Mesenchymal stem cell (in vitro differentiated cells and primary cell): ENCODE measurements around the gene GNG2.

ENCODE experiments used
- DNase-seq: peaks from one replicate; pipeline ENCODE4 v3.0.0-alpha.2; 2013
- H2AFZ ChIP-seq: one replicate; pipeline ENCODE4 v1.6.1; 2013; ENCODE audit warnings: low read depth, mild to moderate bottlenecking, control low read depth, inconsistent platforms, low read length, moderate library complexity
- H2AK5ac ChIP-seq: 2 replicates; pipeline ENCODE4 v1.6.1; 2013; ENCODE audit warnings: low read length, moderate library complexity, mild to moderate bottlenecking, inconsistent platforms; ENCODE audit not compliant: severe bottlenecking
- H2BK120ac ChIP-seq: one replicate; pipeline ENCODE4 v1.6.1; 2013; ENCODE audit warnings: low read depth, mild to moderate bottlenecking, inconsistent platforms, low read length, moderate library complexity
- H2BK12ac ChIP-seq, 2 experiments: one replicate each; pipeline ENCODE4 v1.6.1; 2013; ENCODE audit warnings: inconsistent platforms in 2 of 2, low read length in 2 of 2, mild to moderate bottlenecking in 2 of 2, moderate library complexity in 2 of 2, control low read depth in 1 of 2
- H2BK15ac ChIP-seq: one replicate; pipeline ENCODE4 v1.6.1; 2013; ENCODE audit warnings: mild to moderate bottlenecking, low read depth, inconsistent platforms; ENCODE audit not compliant: poor library complexity, severe bottlenecking
- H2BK5ac ChIP-seq: 2 replicates; pipeline ENCODE4 v1.6.1; 2013; ENCODE audit warnings: low read depth, mild to moderate bottlenecking, low read length, control low read depth, inconsistent platforms; ENCODE audit not compliant: poor library complexity, severe bottlenecking
- H3K14ac ChIP-seq, 2 experiments: one replicate each; pipeline ENCODE4 v1.6.1; 2013; ENCODE audit warnings: inconsistent platforms in 2 of 2, low read length in 2 of 2, control low read depth in 1 of 2, mild to moderate bottlenecking in 1 of 2, moderate library complexity in 1 of 2
- H3K18ac ChIP-seq, 2 experiments: one replicate each; pipeline ENCODE4 v1.6.1; 2013; ENCODE audit warnings: inconsistent platforms in 2 of 2, low read length in 2 of 2, control low read depth in 1 of 2, low read depth in 1 of 2, mild to moderate bottlenecking in 1 of 2
- H3K23ac ChIP-seq, 2 experiments: one replicate each; pipeline ENCODE4 v1.6.1; 2013; ENCODE audit warnings: inconsistent platforms in 2 of 2, low read length in 2 of 2, mild to moderate bottlenecking in 2 of 2, moderate library complexity in 2 of 2, control low read depth in 1 of 2
- H3K27ac ChIP-seq: 2 replicates; pipeline ENCODE4 v1.5.1; 2013; ENCODE audit warnings: mild to moderate bottlenecking, moderate library complexity, low read length, control low read depth, inconsistent platforms; ENCODE audit not compliant: poor library complexity, severe bottlenecking
- H3K27me3 ChIP-seq, 2 experiments: 2 replicates each; pipeline versions ENCODE4 v1.6.1 to v1.7.0; 2013; ENCODE audit warnings: low read length in 2 of 2, mild to moderate bottlenecking in 2 of 2, moderate library complexity in 2 of 2, control low read depth in 1 of 2, inconsistent platforms in 1 of 2; ENCODE audit not compliant: control insufficient read depth in 1 of 2, insufficient read depth in 1 of 2
- H3K36me3 ChIP-seq, 2 experiments: 2 replicates each; pipeline versions ENCODE4 v1.6.1 to v1.7.0; 2013; ENCODE audit warnings: low read length in 2 of 2, control low read depth in 1 of 2, inconsistent platforms in 1 of 2, low read depth in 1 of 2, mild to moderate bottlenecking in 1 of 2; ENCODE audit not compliant: insufficient read depth in 2 of 2, control insufficient read depth in 1 of 2
- H3K4ac ChIP-seq, 2 experiments: one replicate each; pipeline ENCODE4 v1.6.1; 2013; ENCODE audit warnings: inconsistent platforms in 2 of 2, low read length in 2 of 2, mild to moderate bottlenecking in 2 of 2, moderate library complexity in 2 of 2, control low read depth in 1 of 2, low read depth in 1 of 2
- H3K4me1 ChIP-seq: 2 replicates; pipeline ENCODE4 v1.6.1; 2013; ENCODE audit warnings: low read depth, low read length, control low read depth; ENCODE audit not compliant: control insufficient read depth, insufficient read depth
- H3K4me2 ChIP-seq: 2 replicates; pipeline ENCODE4 v1.6.1; 2013; ENCODE audit warnings: low read length, mild to moderate bottlenecking, inconsistent platforms; ENCODE audit not compliant: poor library complexity, severe bottlenecking
- H3K4me3 ChIP-seq, 2 experiments: 2 replicates each; pipeline versions ENCODE4 v1.5.1 to v1.7.0; 2013; ENCODE audit warnings: low read length in 2 of 2, mild to moderate bottlenecking in 2 of 2, control low read depth in 1 of 2, low read depth in 1 of 2; ENCODE audit not compliant: insufficient read depth in 1 of 2
- H3K79me1 ChIP-seq: replicated peaks from 2 replicates; pipeline ENCODE4 v1.6.1; 2013; ENCODE audit warnings: mild to moderate bottlenecking, control low read depth, low read length, inconsistent platforms; ENCODE audit not compliant: poor library complexity, severe bottlenecking
- H3K9ac ChIP-seq: 2 replicates; pipeline ENCODE4 v1.7.0; 2013; ENCODE audit warnings: mild to moderate bottlenecking, low read length, moderate library complexity
- H3K9me3 ChIP-seq: 2 replicates; pipeline ENCODE4 v1.7.0; 2013; ENCODE audit warnings: mild to moderate bottlenecking, low read length; ENCODE audit not compliant: control insufficient read depth
- H4K8ac ChIP-seq: one replicate; pipeline ENCODE4 v1.6.1; 2013; ENCODE audit warnings: inconsistent platforms, mild to moderate bottlenecking, low read length, moderate library complexity
- H4K91ac ChIP-seq: one replicate; pipeline ENCODE4 v1.6.1; 2013; ENCODE audit warnings: mild to moderate bottlenecking, low read length, inconsistent platforms
- WGBS: methylation state at CpG from one replicate; pipeline ENCODE4 v1.1.7; 2013; ENCODE audit warnings: mixed read lengths; 5-methylcytosine and 5-hydroxymethylcytosine counted together

GNG2 gene

GRCh38 chr14:51954031-51954430 is 93.6 kb downstream of the GNG2 start:
- no peak overlapping the region for H3K14ac ChIP-seq
- no peak overlapping the region for H3K4ac ChIP-seq
- H3K27me3 ChIP-seq = no peaks in the 10 kb centered on the region
- H3K4me2 ChIP-seq = no peak overlapping the region
- no peak overlapping the region for H4K8ac ChIP-seq
- H2BK5ac ChIP-seq = no peak overlapping the region
- no peak overlapping the region for H3K18ac ChIP-seq
- H3K23ac ChIP-seq = no peak overlapping the region
- no CpG with 5 or more reads among the region's 2 CpGs for WGBS
- no peak overlapping the region for H2BK15ac ChIP-seq
- H4K91ac ChIP-seq = no peak overlapping the region
- no peak overlapping the region for H3K9ac ChIP-seq
- no peak overlapping the region for H2BK12ac ChIP-seq
- no peaks in the 10 kb centered on the region for H3K4me1 ChIP-seq
- H3K27ac ChIP-seq = no peak overlapping the region
- no peak overlapping the region for H2BK120ac ChIP-seq
- H3K36me3 ChIP-seq = peaks cover 0 to 50% of the 10 kb centered on the region in 2 experiments
- no peak overlapping the region for H3K4me3 ChIP-seq
- H2AK5ac ChIP-seq = no peak overlapping the region
- no peak for DNase-seq
- peaks cover 13% of the 10 kb centered on the region for H3K9me3 ChIP-seq
- no peaks in the 10 kb centered on the region for H3K79me1 ChIP-seq
- no peak overlapping the region for H2AFZ ChIP-seq

- no peaks in the 10 kb centered on the region for H3K4me1 ChIP-seq
- H3K27ac ChIP-seq = no peak overlapping the region
- no peaks in the 10 kb centered on the region for H3K79me1 ChIP-seq
- WGBS = 99% methylated on average over 3 of the region's 3 CpGs
- no peak for DNase-seq
- peaks cover 16% of the 10 kb centered on the region for H3K9me3 ChIP-seq
- no peak overlapping the region for H3K14ac ChIP-seq
- no peak overlapping the region for H4K8ac ChIP-seq
- H2BK5ac ChIP-seq = no peak overlapping the region
- H3K4me3 ChIP-seq = no peak overlapping the region
- no peak overlapping the region for H2BK15ac ChIP-seq
- no peak overlapping the region for H3K23ac ChIP-seq
- H2BK120ac ChIP-seq = no peak overlapping the region
- no peak overlapping the region for H3K18ac ChIP-seq
- H3K4ac ChIP-seq = no peak overlapping the region
- H3K4me2 ChIP-seq = no peak overlapping the region
- H2AFZ ChIP-seq = no peak overlapping the region
- no peak overlapping the region for H2BK12ac ChIP-seq
- H3K36me3 ChIP-seq = peaks cover 0 to 50% of the 10 kb centered on the region in 2 experiments
- no peak overlapping the region for H2AK5ac ChIP-seq
- no peak overlapping the region for H4K91ac ChIP-seq
- H3K9ac ChIP-seq = no peak overlapping the region
- no peaks in the 10 kb centered on the region for H3K27me3 ChIP-seq
These were observed 94.2 kb downstream of the GNG2 start for GRCh38 chr14:51954657-51955056.

- Histone ChIP-seq H3K14ac (no peak overlapping the region), H2AK5ac (no peak overlapping the region), H2AFZ (no peak overlapping the region), H2BK12ac (no peak overlapping the region), H3K4me2 (no peak overlapping the region), H3K27me3 (no peaks in the 10 kb centered on the region), H3K79me1 (no peaks in the 10 kb centered on the region), H3K4me3 (no peak overlapping the region), H3K18ac (no peak overlapping the region), H3K4ac (no peak overlapping the region), H3K27ac (no peak overlapping the region), H3K36me3 (peaks cover 0 to 28% of the 10 kb centered on the region in 2 experiments), H3K23ac (no peak overlapping the region), H4K91ac (no peak overlapping the region), H3K4me1 (no peaks in the 10 kb centered on the region), H3K9ac (no peak overlapping the region), H2BK15ac (no peak overlapping the region), H4K8ac (no peak overlapping the region), H2BK5ac (no peak overlapping the region), H3K9me3 (peaks cover 16% of the 10 kb centered on the region), H2BK120ac (no peak overlapping the region)
- DNase-seq = no peak
- 88% methylated on average over 2 of the region's 2 CpGs for WGBS
These were observed 97.5 kb downstream of the GNG2 start for GRCh38 chr14:51957950-51958349.

- no peak overlapping the region for H3K4ac ChIP-seq
- no peak overlapping the region for H2BK15ac ChIP-seq
- H3K14ac ChIP-seq = no peak overlapping the region
- no peaks in the 10 kb centered on the region for H3K27me3 ChIP-seq
- no peak overlapping the region for H2AFZ ChIP-seq
- H3K18ac ChIP-seq = no peak overlapping the region
- no peak overlapping the region for H2BK5ac ChIP-seq
- no peak overlapping the region for H3K27ac ChIP-seq
- no peak overlapping the region for H3K4me2 ChIP-seq
- H4K91ac ChIP-seq = no peak overlapping the region
- DNase-seq = no peak
- no peak overlapping the region for H3K4me3 ChIP-seq
- H3K9ac ChIP-seq = no peak overlapping the region
- H3K9me3 ChIP-seq = peaks cover 16% of the 10 kb centered on the region
- no peak overlapping the region for H4K8ac ChIP-seq
- no peak overlapping the region for H2AK5ac ChIP-seq
- no peak overlapping the region for H2BK120ac ChIP-seq
- H3K23ac ChIP-seq = no peak overlapping the region
- H3K4me1 ChIP-seq = peaks cover under 1% of the 10 kb centered on the region
- H2BK12ac ChIP-seq = no peak overlapping the region
- H3K36me3 ChIP-seq = peaks cover 0 to 11% of the 10 kb centered on the region in 2 experiments
- H3K79me1 ChIP-seq = no peaks in the 10 kb centered on the region
- WGBS = no CpG with 5 or more reads among the region's 1 CpG
These were observed 99.5 kb downstream of the GNG2 start for GRCh38 chr14:51959928-51960327.
